ENCODE results near the gene KLK14.

KLK14 gene

DNA sequence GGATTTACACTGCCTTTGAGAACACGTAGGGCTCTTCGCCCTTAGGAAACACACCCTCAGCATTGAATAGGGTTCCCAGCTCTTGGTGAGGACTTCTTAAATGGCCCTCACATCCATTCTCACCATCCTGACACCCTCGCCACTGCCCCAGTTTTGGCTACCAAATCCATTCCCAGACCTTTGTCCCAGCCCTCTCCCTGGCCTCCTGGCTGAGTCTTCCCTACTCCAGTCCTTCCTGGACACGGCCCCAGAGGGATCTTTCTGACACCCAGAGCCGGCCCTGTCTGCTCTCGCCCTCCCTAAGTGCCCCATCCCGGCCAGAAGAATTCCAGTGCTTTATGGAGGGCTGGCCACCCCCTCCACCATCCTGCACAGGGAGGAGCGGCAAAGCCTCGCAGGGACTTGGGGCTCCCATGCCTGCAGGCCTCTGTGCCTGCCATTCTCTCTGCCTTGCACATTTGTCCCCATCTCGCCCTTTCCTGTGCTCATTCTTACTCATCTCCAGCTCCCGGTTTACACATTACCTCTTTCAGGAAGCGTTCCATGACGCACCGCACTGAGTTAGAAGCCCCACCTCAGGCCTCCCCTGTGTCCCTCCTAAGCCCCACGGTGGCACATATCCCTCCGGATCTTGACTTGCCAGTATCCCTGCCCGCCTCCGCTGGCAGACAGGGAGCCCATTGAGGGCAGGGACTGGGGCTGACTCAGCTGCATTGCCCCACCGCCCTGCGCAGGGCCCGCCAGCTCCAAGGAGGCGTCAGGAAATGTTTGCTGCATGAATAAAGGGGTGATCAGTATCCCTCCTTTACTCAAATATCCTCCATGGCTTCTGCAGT, 11.0 kb upstream of the KLK14 start:
- Histone ChIP-seq H3K27ac (ENCODE audit: low read length) (no peak overlapping the region), H3K9me3 (ENCODE audit: control insufficient read depth, low read depth, low read length) (no peaks in the 10 kb centered on the region), H3K4me1 (ENCODE audit: control insufficient read depth, low read depth, low read length) (peaks cover 3% of the 10 kb centered on the region), H3K27me3 (ENCODE audit: control insufficient read depth, insufficient read depth, low read length) (no peaks in the 10 kb centered on the region), H3K4me3 (ENCODE audit: low read length) (no peak overlapping the region), H3K36me3 (ENCODE audit: control insufficient read depth, low read depth, low read length) (no peaks in the 10 kb centered on the region), H3K9ac (ENCODE audit: low read length) (no peak overlapping the region)

DNA sequence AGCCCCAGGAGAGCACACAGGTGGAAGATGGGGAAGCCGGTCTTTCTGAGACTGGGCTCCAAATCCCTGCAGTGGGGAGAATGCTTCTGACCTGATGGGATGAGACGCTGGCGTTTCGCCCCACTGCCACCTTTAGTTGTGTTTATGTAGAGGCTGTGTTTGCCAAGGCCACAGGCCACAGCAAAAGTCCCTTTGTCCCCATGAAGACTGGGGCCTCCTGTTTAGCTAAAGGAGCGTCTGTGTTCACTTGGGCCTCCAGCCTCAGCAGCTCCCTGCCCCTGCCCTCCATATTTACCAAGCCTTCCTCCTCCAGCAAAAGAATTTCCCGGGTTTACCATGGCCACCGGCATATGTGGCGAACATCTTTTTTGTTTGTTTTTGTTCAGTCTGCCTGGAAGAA, 10.4 kb upstream of the KLK14 start:
- H3K36me3 ChIP-seq (ENCODE audit: control insufficient read depth, low read depth, low read length): no peaks in the 10 kb centered on the region
- no peaks in the 10 kb centered on the region for H3K27me3 ChIP-seq (ENCODE audit: control insufficient read depth, insufficient read depth, low read length)
- no peak overlapping the region for H3K27ac ChIP-seq (ENCODE audit: low read length)
- no peak overlapping the region for H3K4me3 ChIP-seq (ENCODE audit: low read length)
- no peak overlapping the region for H3K9ac ChIP-seq (ENCODE audit: low read length)
- no peaks in the 10 kb centered on the region for H3K9me3 ChIP-seq (ENCODE audit: control insufficient read depth, low read depth, low read length)
- H3K4me1 ChIP-seq (ENCODE audit: control insufficient read depth, low read depth, low read length): peaks cover 3% of the 10 kb centered on the region

DNA sequence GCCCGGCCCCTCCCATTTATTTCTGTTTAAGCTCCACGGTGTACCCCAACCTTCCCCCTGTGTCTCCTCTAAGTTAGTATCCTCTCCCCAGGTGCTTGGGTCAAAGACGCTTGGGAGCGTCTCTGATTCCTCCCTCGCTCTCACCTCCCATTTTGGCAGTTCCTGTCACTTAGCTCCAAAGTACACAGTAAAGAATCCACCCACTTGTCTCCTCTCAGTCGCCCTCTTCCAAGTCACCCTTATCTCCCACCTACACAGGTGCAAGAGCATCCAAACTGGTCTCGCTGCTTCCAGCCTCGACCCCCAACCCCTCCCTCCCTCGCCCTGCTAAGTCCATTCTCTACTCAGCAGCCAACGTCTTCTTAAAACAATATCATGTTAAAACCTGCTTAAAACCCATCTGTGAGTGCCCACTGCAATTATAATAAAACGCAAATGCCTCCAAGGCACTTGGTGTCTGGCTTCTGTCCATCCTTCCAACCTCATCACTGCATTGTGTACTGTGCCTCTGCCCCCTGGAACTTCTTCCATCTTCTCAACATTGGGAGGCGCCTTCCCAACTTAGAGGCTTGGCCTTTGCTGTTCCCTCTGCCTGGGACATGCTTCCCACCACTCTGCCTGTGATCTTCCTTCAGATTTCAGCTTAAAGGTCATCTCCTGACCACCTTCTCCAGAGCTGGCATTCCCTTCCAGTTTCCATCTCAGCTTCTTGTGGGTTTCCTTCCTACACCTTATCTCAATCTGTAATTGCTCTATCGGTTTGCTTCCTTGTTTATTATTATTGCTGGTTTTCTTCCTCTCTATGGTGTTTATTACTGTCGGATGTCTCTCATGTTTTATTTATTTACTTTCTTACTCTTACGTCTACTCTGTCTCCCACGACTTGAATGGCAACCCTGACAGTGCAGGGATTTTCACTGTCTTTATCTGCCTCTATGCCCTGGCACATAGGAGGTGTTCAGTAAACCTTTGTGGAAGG, 9.5 kb upstream of the KLK14 start:
- Histone ChIP-seq H3K4me3 (ENCODE audit: low read length) (no peak overlapping the region), H3K9ac (ENCODE audit: low read length) (no peak overlapping the region), H3K9me3 (ENCODE audit: control insufficient read depth, low read depth, low read length) (no peaks in the 10 kb centered on the region), H3K27ac (ENCODE audit: low read length) (no peak overlapping the region), H3K4me1 (ENCODE audit: control insufficient read depth, low read depth, low read length) (peaks cover 3% of the 10 kb centered on the region), H3K27me3 (ENCODE audit: control insufficient read depth, insufficient read depth, low read length) (no peaks in the 10 kb centered on the region), H3K36me3 (ENCODE audit: control insufficient read depth, low read depth, low read length) (no peaks in the 10 kb centered on the region)

DNA sequence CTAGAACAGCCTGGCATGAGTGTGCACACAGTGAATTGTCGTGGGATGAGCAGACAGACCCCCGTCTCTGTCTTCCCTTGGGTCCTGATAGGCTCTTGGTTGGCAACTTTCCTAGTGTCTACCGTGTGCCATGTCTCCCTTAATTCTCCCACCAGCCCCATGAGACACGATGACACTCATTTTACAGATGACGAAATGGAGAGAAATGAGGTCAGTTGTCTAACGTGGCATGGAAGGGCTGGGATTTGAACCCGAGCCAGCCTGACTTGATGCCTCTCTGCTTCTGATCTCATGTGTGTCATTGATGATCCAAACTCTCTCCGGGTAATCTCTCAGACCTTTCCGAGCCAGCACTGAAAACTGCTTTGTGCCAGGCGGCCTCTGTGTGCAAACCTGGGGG, 8.4 kb upstream of the KLK14 start:
- no peaks in the 10 kb centered on the region for H3K36me3 ChIP-seq (ENCODE audit: control insufficient read depth, low read depth, low read length)
- H3K27me3 ChIP-seq (ENCODE audit: control insufficient read depth, insufficient read depth, low read length): no peaks in the 10 kb centered on the region
- H3K9ac ChIP-seq (ENCODE audit: low read length): no peak overlapping the region
- no peak overlapping the region for H3K27ac ChIP-seq (ENCODE audit: low read length)
- H3K9me3 ChIP-seq (ENCODE audit: control insufficient read depth, low read depth, low read length): no peaks in the 10 kb centered on the region
- no peak overlapping the region for H3K4me3 ChIP-seq (ENCODE audit: low read length)
- peaks cover 3% of the 10 kb centered on the region for H3K4me1 ChIP-seq (ENCODE audit: control insufficient read depth, low read depth, low read length)

DNA sequence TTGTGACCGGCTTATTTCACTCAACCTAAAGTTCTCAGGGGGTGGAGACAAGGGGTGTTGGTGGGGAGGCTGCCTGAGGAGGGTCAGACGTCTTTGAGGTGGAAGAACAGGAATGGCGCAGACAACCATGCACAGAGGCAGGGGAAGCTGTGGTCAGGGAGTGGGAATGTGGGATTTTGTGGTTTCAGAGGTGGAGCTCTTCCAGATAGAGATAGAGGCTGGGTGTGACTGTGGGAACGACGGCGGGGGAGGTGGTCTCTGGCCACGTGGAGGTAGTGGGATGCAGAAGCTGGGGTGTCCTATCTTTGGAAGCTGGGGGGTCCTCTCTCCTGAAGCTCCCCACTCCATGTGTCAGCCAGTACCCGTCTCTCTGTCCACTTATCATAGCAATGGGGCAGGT, 7.8 kb upstream of the KLK14 start:
- Histone ChIP-seq H3K36me3 (ENCODE audit: control insufficient read depth, low read depth, low read length) (no peaks in the 10 kb centered on the region), H3K4me1 (ENCODE audit: control insufficient read depth, low read depth, low read length) (peaks cover 3% of the 10 kb centered on the region), H3K27me3 (ENCODE audit: control insufficient read depth, insufficient read depth, low read length) (no peaks in the 10 kb centered on the region), H3K9me3 (ENCODE audit: control insufficient read depth, low read depth, low read length) (no peaks in the 10 kb centered on the region), H3K9ac (ENCODE audit: low read length) (no peak overlapping the region), H3K27ac (ENCODE audit: low read length) (no peak overlapping the region), H3K4me3 (ENCODE audit: low read length) (no peak overlapping the region)

DNA sequence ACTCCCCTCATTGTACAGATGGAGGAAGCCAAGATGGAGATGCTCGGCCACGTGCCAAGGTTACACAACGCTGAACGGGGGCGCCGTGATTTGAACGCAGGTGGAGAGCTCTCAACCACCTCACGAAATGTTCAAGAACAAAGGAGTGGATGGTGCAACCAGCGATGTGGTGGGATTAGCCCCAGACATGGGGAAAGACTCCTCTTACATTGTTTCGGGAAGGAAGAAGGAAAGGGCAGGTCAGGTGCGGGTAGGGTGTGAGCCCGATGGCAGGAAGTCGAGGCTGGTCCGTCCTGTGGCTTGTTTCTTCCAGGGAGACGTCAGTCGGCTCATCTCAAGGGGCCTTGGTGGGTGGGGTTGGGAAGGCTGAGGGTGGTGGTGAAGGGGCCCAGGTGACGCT, 7.1 kb upstream of the KLK14 start:
- H3K36me3 ChIP-seq (ENCODE audit: control insufficient read depth, low read depth, low read length): no peaks in the 10 kb centered on the region
- no peak overlapping the region for H3K9ac ChIP-seq (ENCODE audit: low read length)
- no peak overlapping the region for H3K4me3 ChIP-seq (ENCODE audit: low read length)
- H3K4me1 ChIP-seq (ENCODE audit: control insufficient read depth, low read depth, low read length): peaks cover 3% of the 10 kb centered on the region
- H3K27ac ChIP-seq (ENCODE audit: low read length): no peak overlapping the region
- no peaks in the 10 kb centered on the region for H3K9me3 ChIP-seq (ENCODE audit: control insufficient read depth, low read depth, low read length)
- no peaks in the 10 kb centered on the region for H3K27me3 ChIP-seq (ENCODE audit: control insufficient read depth, insufficient read depth, low read length)

DNA sequence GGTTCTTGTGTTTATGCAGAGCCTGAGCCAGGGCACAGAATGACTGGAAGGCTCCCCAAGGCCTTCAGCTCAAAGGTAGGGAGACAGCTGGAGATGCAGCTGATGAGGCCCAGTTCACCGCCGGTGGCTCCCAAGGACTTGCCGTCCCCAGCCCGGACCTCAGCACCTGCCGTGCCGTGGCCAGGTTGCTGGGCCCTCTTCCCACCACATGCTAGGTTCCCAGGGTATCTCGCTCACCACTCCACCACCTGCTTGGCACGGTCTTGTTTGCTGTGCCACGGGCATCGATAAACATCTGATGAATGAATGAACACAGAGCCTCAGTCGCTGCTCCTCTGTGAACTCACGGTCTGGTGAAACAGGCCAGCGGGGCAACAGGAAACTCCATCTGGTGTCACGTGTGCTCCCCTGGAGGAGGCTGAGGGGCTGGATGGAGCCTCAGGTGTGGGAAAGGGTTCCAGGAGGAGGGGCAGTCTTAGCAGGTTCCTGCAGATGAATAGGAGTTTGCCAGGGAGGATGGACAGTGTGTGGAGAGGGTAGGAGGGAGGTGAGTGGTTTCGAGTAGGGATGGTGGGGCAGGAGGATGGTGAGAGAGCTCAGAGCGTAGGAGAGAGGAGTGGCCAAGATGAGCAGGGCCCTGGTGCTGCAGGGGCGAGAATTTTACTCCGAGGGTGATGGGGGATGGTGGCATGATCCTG, 3.6 kb upstream of the KLK14 start:
- no peak overlapping the region for H3K27ac ChIP-seq (ENCODE audit: low read length)
- no peaks in the 10 kb centered on the region for H3K27me3 ChIP-seq (ENCODE audit: control insufficient read depth, insufficient read depth, low read length)
- no peaks in the 10 kb centered on the region for H3K4me1 ChIP-seq (ENCODE audit: control insufficient read depth, low read depth, low read length)
- no peak overlapping the region for H3K4me3 ChIP-seq (ENCODE audit: low read length)
- H3K9ac ChIP-seq (ENCODE audit: low read length): no peak overlapping the region
- H3K36me3 ChIP-seq (ENCODE audit: control insufficient read depth, low read depth, low read length): no peaks in the 10 kb centered on the region
- no peaks in the 10 kb centered on the region for H3K9me3 ChIP-seq (ENCODE audit: control insufficient read depth, low read depth, low read length)

DNA sequence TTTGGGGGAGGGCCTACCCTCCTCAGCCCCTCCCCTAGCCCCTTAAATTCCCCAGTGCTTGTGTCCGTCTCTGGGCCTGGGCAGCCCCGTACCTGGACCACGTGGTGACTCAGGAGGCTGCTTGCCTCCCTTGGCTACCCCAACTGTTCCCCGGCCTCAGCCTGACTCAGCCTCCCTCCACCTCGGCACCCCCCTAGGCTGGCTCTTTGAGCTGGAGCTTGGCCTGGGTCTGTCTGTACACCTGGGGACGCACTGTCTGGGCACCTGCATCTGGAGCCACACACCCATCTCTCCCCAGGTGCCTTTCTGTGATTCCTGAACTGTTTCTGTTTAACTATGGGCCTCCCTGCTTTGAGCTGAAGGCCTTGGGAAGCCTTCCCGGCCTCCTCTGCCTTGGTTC, 1.8 kb upstream of the KLK14 start:
- Histone ChIP-seq H3K27me3 (ENCODE audit: control insufficient read depth, insufficient read depth, low read length) (no peaks in the 10 kb centered on the region), H3K27ac (ENCODE audit: low read length) (no peak overlapping the region)

DNA sequence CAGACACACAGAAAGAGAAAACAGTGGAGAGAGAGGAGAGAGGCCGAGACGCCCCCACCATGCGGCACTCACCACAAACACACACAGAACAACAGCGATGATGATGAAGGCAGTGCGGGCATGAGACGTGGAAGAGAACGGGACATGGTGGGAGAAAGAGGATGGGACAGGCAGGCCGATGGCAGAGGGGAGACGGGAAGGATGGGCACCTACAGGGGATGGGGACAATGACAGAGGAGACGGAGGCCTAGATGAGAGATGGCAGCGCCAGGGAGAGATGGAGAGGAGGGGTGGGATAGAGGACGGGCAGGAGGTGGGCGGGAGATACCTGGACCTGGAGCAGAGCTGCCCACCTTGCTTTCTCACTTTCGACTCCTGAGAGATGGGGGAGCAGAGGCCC, 1.1 kb upstream of the KLK14 start:
- no peak overlapping the region for H3K27ac ChIP-seq (ENCODE audit: low read length)
- no peak overlapping the region for H3K9ac ChIP-seq (ENCODE audit: low read length)
- H3K9me3 ChIP-seq (ENCODE audit: control insufficient read depth, low read depth, low read length): no peaks in the 10 kb centered on the region
- no peak overlapping the region for H3K4me3 ChIP-seq (ENCODE audit: low read length)
- no peaks in the 10 kb centered on the region for H3K27me3 ChIP-seq (ENCODE audit: control insufficient read depth, insufficient read depth, low read length)
- no peaks in the 10 kb centered on the region for H3K36me3 ChIP-seq (ENCODE audit: control insufficient read depth, low read depth, low read length)
- H3K4me1 ChIP-seq (ENCODE audit: control insufficient read depth, low read depth, low read length): no peaks in the 10 kb centered on the region

More for the DNA sequence above, 1.8 kb upstream of the KLK14 start:
- Histone ChIP-seq H3K4me1 (ENCODE audit: control insufficient read depth, low read depth, low read length) (no peaks in the 10 kb centered on the region), H3K9ac (ENCODE audit: low read length) (no peak overlapping the region), H3K9me3 (ENCODE audit: control insufficient read depth, low read depth, low read length) (no peaks in the 10 kb centered on the region), H3K36me3 (ENCODE audit: control insufficient read depth, low read depth, low read length) (no peaks in the 10 kb centered on the region), H3K4me3 (ENCODE audit: low read length) (no peak overlapping the region)

DNA sequence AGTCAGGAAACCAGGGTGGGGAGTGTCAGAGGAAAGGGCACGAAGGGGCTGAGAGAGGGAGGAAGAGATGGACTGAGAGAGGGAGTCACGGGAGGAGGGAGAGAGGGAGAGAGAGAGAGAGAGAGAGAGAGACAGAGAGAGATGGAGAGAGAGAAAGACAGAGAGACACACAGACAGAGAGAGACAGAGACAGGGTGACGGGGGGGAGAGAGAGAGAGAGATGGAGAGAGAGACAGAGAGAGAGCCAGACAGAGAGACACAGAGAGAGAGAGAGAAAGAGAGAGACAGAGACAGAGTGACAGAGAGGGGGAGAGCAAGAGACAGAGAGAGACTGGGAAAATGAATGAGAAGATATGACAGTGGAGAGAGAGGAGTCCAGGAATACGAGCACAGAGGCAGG, 494 bp upstream of the KLK14 start:
- no peaks in the 10 kb centered on the region for H3K9me3 ChIP-seq (ENCODE audit: control insufficient read depth, low read depth, low read length)
- H3K27ac ChIP-seq (ENCODE audit: low read length): no peak overlapping the region
- no peaks in the 10 kb centered on the region for H3K27me3 ChIP-seq (ENCODE audit: control insufficient read depth, insufficient read depth, low read length)
- H3K4me1 ChIP-seq (ENCODE audit: control insufficient read depth, low read depth, low read length): no peaks in the 10 kb centered on the region
- no peak overlapping the region for H3K4me3 ChIP-seq (ENCODE audit: low read length)
- no peak overlapping the region for H3K9ac ChIP-seq (ENCODE audit: low read length)
- no peaks in the 10 kb centered on the region for H3K36me3 ChIP-seq (ENCODE audit: control insufficient read depth, low read depth, low read length)

DNA sequence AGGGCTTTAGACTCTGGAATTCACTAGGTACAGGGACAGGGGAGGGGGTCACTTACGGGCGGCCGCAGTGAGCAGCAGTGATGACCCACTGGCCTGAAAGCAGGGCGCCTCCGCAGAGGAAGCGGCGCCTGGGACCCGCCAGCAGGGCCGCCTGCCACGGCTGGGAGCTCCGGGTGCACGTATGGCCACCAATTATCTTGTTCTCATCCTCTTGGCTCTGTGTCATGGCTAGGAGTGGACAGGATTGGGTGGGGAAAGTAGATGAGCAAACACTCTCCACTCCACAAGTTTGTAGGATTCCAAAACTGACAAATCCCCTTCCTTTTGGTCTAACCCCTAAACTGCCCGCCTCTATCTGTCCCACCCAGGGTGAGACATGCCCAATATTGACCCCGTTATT, 1.2 kb downstream of the KLK14 start:
- no peak overlapping the region for H3K27ac ChIP-seq (ENCODE audit: low read length)
- peaks cover 4% of the 10 kb centered on the region for H3K4me1 ChIP-seq (ENCODE audit: control insufficient read depth, low read depth, low read length)
- H3K9ac ChIP-seq (ENCODE audit: low read length): no peak overlapping the region
- no peaks in the 10 kb centered on the region for H3K9me3 ChIP-seq (ENCODE audit: control insufficient read depth, low read depth, low read length)
- H3K36me3 ChIP-seq (ENCODE audit: control insufficient read depth, low read depth, low read length): no peaks in the 10 kb centered on the region
- H3K4me3 ChIP-seq (ENCODE audit: low read length): no peak overlapping the region
- H3K27me3 ChIP-seq (ENCODE audit: control insufficient read depth, insufficient read depth, low read length): no peaks in the 10 kb centered on the region
